Ammon's horn (tissue), 1 donor: Measurements from ENCODE around the gene SLC66A3.

Experiments
- DNase-seq: peaks from one replicate; pipeline ENCODE4 v3.0.0-alpha.2; 2016; ENCODE audit warnings: low spot score

SLC66A3 gene

DNA sequence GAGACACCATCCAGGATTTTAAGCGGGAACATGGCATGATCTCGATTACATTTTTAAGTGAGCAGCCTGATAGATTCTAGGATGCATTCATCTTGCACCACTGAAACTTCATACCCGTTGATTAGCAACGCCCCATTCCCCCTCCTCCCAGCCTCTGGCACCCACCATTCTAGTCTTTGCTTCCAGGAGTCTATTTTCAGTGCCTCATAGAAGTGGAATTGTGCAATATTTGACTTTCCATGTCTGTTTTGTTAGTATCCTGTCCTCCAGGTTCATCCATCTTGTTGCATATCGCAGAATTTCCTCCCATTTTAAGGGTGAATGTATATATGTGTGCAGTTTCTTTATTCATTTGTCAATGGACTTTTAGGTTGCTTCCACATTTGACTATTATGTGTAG is 20.9 kb upstream of the SLC66A3 start:
- no peak for DNase-seq

DNA sequence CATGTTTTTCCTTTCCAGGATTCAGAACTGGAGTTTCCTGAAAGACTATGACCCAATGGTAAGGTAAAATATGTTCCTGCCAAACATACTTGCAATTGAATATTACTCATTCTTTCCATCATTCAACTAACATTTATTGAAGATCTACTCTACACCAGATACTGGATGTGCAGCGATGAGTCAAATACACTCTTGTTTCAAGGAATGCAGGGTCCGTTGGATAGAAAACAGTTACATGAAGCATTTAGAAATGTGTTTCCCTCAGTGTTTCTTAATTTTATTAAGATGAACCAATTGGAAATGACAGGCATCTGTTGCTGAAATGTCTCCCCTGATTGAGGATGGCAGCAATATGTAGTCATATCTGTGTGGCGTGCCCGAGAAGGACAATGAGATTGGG is 14.8 kb upstream of the SLC66A3 start:
- no peak for DNase-seq

DNA sequence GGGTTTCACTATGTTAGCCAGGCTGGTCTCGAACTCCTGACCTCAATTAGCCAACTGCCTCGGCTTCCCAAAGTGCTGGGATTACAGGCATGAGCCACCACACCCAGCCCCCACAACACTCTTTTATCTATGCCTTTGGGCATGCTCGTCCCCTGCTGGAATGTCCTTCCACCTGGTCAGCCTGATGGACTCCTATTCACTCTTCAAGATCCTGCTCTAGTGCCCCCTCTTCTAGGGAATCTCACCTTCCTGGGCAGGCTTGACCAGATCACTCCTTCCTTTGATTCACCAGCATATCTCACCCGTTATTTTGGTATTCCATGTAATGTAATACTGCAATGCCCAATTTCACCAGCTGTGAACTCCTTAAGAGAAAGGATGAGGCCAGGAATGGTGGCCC is 13.9 kb upstream of the SLC66A3 start:
- no peak for DNase-seq

DNA sequence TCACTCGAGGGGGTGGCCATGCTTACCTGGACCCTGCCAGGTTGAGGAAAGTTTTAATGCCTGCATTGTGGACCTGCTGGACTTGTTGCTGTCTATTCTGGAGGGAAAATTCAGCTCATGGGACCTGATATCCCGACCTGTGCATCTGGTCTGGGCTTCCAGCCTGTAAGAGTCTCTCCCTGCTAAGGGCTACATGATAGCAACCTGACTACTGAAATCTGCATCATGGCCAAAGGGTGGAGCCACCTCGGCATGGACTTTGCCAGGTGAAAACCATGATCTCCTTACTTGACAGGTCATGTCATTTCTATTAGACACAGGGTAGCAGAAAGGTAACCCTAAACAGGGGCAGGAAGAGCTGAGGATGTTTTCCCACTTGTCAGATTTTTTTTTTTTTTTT is 12.9 kb upstream of the SLC66A3 start:
- DNase-seq: no peak

DNA sequence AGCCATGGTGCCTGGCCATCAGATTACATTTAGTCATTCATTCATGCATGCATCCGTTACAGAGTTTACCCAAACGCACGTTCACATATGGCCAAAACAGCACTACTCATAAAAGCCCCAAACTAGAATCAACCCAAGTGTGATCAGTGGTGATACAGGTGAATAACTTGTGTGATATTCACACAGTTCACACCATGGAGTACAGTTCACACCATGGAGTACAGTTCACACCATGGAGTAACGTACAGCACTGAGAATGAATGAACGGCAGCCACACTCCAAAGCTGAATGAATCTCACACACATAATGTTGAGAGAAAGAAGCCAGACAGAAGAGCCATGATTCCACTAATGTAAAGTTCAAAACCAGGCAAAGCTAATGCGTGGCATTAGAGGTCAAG is 12.3 kb upstream of the SLC66A3 start:
- DNase-seq: no peak

DNA sequence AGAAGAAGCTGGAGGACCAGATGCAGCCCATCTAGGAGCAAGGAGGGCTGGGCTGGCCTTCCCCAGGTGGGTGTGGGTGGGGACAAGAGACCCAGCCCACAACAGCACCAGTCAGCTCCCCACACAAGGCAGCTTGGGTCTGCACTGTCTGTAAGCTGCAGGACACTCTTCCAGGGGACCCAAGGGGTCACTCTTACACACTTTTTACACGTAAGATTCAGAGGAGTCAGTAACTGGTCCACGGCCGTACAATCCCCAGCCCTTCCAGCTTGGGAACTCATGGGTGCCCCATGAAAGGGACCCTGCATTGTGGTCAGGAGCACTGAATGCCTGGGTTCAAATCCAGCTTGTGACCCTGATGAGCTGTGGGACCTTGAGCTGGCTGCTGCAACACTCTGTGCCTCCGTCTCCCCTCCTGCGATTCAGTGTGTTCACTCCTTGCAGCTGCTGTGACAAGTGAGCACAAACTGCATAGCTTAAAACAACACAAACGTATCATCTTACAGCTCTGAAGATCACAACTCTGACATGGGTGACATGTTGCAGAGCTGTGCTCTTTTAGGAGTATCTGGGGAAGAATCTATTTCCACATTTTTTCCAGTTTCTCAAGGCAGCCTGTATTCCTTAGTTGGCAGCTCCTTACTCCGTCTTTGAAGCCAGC is 11.1 kb upstream of the SLC66A3 start:
- no peak for DNase-seq

DNA sequence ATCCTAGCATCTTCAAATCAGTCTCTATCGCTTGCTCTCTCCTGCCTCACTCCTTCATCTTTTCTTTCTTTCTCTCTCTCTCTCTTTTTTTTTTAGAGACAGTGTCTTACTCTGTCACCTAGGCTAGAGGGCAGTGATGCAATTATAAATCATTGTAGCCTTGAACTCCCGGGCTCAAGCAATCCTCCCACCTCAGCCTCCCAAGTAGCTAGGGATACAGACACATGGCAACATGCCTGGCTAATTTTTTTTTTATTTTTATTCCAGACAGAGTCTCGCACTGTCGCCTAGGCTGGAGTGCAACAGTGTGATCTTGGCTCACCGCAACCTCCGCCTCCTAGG is 10.6 kb upstream of the SLC66A3 start:
- DNase-seq: no peak

DNA sequence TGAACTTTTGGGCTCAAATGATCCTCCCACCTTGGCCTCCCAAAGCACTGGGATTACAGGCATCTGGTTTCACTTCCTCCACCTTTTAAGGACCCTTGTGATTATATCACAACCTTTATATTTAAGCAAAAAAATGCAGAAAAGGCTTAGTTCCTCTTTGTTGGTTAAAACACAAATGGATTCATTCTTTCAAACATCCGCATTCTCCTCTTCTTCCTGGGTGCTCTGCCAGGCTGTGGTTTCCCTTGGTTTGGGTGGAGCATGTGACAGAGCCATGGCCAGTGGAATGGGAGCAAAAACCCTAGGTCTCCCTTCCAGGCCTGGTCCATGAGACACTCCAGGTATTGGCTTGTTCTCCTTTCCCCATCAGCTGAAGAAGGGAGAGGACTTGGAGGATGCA is 9.9 kb upstream of the SLC66A3 start:
- DNase-seq: no peak

DNA sequence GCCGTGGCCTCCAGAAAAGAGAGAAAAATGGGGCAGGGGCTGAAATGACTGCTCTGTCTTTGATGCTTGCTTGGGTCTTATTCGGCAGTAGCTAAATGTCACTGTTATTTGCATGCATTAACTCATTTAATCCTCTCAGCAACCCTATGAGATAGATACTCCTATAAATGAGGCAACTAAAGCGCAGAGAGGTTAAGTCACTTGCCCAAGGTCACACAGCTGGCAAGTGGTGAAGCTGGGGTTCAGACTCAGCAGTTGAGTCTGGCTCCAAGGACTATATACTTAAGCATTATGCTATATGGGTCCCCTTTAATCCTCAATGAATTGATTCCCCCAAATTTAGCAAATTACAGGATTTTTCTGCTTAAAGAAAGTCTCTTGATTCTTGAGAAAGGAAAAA is 9.2 kb upstream of the SLC66A3 start:
- no peak for DNase-seq

DNA sequence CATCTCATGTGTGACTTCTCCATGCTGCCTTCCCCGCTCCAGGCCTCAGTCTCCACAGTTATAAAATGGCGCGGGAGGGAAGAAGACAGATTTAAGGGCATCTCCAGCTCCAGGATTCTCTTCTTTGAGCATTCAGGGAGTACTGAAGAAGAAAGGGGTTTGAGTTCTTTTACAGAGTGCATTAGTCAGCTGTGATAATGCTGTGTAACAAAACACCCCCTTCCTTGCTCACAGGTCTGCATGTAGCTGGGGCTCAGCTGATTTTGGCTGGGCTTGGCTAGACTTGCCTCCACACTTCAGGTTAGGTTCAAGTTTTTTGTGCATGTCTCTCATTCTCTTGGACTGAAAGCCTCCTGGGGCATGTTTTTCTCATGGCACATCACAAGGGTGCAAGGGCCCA is 8.0 kb upstream of the SLC66A3 start:
- no peak for DNase-seq

DNA sequence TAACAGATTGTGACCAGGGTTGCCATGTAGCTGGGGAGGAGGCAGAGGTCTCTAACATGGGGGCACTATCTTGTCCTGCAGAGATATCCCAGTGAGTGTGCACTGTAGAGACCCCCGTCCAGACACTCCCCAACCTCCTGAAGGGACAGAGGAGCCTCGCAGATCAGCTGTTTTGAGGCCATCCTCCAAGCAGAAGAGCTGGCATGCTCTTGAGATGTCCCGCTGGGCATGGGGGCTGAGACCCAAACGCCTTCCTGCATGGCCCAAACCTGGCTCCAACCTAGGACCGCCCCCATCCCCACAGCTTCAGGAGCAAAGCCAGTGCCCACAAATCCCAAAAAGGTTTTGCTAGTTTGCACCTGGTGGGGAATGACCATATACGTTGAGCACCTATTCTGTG is 2.7 kb upstream of the SLC66A3 start:
- no peak for DNase-seq

DNA sequence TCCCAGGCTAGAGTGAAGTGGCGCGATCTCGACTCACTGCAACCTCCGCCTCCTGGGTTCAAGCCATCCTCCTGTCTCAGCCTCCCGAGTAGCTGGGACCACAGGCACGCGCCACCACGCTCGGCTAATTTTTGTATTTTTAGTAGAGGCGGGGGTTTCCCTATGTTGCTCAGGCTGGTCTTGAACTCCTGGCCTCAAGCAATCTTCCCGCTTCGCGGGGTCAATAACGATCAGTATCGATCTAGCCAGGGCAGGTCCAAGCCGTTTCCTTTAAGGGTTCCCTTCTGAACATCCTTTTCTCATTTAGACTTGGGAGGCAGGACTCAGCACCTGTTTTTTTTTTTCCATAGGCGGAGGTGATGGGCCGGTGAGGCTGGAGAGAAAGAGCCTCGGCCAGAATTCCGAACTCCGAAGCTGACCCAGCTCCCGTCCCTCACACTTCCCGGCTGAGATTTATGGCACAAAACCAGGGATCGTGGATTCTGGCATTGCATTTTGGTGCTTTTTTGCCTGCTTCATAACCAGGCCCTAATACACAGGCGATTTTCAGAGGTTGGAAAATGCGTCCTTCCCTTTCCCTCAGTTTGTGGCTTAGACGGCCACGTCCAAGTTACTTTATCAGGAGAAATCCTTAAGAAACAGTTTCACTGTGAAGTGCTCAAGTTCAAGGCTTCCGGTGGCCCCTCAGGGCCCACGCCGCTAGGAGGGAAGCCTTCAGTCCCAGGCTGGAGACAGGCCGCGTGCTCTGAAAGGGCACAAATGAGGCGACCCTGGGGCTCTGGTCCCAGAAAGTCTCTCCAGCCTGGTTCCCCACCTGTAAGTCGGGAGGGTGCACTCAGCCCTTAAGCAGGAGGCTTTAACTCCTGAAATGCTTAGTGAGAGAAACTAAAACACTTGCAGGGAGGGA is 998 bp upstream of the SLC66A3 start:
- DNase-seq: no peak

DNA sequence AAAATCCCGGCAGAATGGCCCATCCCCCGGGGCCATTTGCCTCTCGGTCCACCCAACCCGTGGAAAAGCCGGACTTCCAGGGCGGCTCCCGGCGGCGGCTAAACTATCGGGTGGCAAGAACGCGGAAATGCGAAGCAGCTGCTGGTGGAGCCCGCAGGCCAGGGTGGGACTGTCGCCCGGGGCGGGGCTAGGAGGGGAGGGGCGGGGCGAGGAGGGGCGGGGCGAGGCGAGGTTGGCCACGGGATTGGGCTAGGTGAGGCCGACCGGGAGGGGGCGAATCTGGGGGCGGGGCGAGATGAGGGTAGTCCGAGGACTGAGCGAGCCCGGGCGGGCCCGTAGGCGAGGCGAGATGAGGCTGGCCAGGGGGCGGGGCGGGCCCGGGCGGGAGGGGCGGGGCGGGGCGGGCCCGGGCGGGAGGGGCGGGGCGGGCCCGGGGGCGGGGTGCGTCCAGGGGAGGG is 315 bp upstream of the SLC66A3 start:
- DNase-seq: peak; percentile 97

DNA sequence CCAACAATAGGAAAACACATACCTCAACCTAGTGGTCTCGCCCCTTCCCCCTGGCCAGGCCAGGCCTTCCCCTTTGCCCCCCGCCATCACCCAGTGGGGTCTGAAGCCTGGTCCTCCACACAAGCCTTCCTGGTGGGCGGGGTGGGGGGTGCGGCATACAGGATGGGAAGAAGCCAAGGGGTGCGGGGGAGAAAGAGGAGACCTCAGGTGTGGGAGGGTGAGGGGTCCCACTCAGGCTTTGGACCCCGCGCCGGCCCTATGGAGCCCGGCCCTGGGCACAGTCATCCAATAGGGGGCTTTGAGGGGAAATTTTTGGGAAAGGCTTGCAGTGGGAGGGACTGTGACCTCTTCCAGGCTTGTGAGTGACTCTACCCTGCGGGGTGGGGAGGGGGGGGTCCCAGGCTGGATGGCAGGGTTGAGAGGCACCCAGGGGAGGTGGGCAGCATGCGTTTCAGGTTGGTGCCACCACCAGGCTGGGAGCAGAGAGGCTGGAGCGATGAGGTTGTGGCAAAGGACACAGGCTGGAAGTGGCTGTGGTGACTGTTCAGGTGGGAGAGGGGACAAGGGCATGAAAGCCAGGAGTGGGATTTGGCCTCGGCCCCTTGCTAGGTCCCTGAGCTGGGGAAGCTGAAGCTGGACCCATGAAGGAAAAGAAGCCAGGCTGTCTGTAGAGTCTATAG is 1.3 kb downstream of the SLC66A3 start:
- DNase-seq: no peak

DNA sequence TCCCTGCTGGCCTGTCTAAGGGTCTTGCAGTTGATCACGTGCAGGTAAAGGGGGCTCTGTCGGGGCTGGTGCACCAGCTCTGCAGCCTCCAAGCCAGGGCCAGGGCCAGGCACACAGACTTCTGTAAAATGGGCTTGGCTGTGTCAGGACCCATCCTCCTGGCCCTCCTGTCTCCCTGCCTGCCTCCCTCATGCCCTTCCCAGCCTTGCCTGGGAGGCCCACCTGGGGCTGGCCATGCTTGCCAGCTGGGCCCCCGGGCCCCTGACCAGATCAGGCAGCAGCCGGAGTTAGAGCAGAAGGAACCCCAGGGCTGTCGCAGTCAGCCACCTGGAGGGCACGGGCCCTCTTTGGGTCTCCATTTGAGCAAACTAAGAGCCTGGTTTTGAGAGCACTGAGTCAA is 2.0 kb downstream of the SLC66A3 start:
- no peak for DNase-seq

DNA sequence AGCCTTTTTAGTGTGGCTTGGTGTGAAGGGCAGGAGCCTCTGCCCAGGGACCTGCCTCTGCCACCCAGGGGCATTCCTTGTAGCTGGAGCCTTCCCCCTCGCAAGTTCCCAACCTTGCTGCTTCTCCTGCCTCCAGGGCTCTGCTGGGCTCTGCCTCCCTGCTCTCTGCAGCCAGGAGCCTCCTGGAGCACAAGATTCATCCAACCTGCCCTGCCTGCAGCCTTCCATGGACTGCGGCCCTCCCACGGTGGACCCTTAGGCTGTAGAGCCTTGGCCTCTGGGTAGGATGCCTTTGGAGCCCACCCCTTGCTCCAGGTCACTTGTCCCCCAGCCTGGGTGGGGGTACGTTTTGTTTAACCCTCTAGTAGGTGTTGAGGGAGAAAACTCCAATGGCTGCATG is 2.5 kb downstream of the SLC66A3 start:
- no peak for DNase-seq

DNA sequence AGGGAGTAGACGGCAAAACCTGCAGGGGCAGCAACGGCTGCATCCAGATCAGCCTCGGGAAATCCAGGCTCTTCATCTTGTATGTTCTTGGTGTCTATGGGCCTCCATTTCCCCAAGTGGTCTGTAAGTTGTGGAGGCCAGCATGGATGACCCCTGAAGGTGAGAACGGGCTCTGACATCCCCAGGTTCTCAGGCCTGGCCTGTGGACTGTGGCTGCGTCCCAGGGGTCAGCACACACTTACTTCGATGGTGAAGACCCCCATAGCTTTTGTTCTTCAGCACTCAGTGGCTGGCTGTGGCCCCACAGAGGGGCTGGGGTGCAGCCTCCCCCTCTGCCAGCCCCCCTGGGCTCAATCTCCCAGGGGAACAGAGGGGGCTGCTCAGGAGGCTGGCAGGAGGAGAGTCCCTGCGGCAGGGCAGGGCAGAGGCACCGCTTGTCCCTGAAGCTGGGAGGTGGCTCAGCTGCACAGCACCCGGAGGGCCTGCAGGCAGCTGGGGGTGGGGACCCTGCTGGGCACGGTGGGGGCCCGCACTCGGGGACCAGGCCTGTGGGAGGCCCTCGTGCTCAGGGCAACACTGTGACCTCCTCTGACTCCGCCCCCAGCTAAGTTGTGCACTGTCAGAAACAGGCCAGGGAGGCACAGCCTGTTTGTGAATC is 3.8 kb downstream of the SLC66A3 start:
- DNase-seq: no peak

DNA sequence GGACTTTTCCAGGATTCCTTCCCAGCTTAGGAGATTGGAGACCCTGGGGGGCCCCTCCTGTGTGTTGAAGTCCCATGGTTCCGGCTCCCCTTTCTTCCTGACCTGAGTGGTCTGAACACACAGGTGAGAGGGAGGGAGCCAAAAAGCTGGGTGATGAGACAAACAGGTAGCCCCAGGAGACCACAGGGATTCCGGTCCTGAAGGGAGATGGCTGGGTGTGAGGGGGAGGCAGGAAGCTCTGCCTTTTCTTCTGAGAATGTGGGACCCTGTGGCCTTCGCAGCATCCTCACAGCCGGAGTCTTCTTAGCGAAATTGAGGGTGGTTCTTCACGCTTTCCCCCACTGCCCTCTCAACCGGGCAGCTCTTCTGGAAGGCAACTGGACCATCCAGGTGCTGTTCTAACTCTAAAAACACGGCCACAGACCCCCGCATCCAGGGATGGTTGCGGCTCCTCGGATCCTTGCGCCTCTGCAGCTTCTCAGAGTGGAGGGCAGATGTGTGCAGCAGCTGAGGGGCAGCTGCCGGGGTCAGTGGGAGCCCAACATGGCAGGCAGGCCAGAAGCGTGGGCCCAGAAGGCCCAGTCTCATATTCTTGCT is 4.4 kb downstream of the SLC66A3 start:
- DNase-seq: no peak

DNA sequence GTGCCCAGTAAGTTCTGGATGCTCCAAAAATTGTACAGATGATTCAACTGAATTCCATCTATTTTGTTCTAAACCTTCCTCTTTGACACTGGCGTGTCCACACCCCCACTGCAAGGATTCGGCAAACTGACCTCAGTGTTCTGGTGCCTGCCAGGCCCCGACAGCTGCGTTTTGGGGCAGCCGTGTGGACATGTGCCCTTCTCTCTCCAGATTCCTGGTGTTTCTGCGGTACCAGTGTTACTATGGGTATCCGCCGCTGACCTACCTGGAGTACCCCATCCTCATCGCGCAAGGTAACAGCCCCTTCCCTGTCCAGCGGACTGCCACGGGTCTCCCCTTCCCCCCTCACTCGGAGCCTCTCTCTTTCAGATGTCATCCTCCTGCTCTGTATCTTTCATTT is 5.0 kb downstream of the SLC66A3 start:
- no peak for DNase-seq

DNA sequence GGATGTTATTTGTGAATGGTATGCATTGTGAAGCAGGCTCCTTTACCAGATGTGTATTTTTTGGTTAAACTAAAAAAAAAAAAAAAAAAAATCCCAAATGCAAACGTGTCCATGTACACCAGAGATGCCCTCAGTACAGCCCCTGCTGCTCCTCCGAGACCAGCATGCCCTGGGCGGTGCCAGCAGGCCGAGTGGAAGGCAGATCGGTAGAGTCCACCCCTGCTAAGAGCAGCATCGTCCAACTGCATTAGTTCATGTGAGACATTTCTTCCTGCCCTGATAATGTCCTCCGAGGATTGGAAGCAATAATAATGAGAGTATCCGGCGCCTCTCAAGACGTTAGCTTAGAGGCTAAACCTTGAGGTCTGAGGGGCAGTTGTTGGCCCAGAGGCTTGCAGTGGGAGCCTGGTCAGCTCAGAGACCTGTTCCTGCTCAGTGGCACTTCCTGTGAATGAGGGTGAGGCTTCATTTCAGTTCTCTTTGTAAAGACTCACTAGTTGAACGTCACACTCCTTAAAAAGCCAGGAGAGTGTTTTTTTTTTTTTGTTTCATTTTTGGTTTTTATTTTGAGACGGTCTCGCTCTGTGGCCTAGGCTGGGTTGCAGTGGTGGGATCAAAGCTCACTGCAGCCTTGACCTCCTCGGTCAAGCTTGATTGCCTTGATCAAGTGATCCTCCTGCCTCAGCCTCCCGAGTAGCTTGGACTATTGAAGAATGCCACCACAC is 5.6 kb downstream of the SLC66A3 start:
- DNase-seq: no peak

DNA sequence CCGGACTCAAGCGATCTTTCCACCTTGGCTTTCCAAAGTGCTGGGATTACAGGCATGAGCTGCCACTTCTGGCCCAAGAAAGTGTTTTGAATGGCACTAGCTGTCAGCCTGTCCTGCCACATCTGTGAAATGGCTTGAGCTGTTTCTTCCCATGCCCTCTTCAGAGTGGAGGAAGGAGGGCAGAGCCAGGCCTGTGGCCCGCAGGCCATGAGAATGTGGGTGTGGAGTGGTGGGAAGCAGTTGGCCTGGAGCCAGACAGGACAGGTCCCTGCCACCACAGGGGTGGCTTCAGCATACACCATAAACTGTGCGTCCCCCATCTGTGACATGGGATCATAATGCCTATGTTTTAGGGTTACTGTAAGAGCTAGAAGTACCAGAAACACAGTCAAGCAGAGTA is 6.5 kb downstream of the SLC66A3 start:
- DNase-seq: no peak
